ENCODE data around the gene JOSD2.

JOSD2 gene

GRCh38 chr19:50457300-50457699 lies 53.7 kb downstream of the JOSD2 start:
- DNase-seq (ENCODE audit: low spot score), result no peak
- no peak for FAIRE-seq
